HG03175 (cell line): ENCODE results near the gene DNAJC3.

Experiments
- ATAC-seq: cut with Tn5 transposase; IDR thresholded peaks from one replicate; pipeline ENCODE4 v1.9.1; 2021; ENCODE audit warnings: mild to moderate bottlenecking, moderate library complexity; ENCODE audit not compliant: unreplicated experiment

Gene DNAJC3, protein sequence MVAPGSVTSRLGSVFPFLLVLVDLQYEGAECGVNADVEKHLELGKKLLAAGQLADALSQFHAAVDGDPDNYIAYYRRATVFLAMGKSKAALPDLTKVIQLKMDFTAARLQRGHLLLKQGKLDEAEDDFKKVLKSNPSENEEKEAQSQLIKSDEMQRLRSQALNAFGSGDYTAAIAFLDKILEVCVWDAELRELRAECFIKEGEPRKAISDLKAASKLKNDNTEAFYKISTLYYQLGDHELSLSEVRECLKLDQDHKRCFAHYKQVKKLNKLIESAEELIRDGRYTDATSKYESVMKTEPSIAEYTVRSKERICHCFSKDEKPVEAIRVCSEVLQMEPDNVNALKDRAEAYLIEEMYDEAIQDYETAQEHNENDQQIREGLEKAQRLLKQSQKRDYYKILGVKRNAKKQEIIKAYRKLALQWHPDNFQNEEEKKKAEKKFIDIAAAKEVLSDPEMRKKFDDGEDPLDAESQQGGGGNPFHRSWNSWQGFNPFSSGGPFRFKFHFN

GRCh38 chr13:95676762-95677563 is at the start of gene DNAJC3:
TSS of gene DNAJC3 (plus strand) at chr13:95677139. CDS start at chr13:95677256, 117 bp downstream.
- peak; percentile 94 for ATAC-seq

- ATAC-seq = no peak
Observed at GRCh38 chr13:95627590-95627989, 49.3 kb upstream of the DNAJC3 start.

- ATAC-seq = no peak
Observed at GRCh38 chr13:95628488-95628887, 48.5 kb upstream of the DNAJC3 start.

GRCh38 chr13:95629071-95629470 is 47.9 kb upstream of the DNAJC3 start:
- ATAC-seq = no peak

DNA sequence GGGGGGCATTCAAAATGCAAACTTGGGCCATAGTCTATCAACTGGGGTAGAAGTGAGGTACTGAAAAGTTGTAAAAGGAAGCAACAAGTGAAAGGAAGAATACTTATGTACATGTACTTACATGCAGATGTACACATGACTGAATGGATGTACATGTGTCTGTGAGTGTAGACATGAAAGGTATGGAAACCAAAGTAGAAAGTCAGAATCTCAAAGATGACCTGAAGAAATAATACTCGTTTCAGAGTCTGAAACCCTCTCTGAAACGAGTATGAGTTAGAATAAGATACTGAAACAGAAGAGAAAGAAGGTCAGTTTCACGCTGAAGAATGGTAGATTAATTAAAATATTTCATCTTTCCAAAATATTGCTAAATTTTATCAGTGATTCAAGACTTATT is 46.3 kb upstream of the DNAJC3 start:
- ATAC-seq = no peak

- ATAC-seq = no peak
Observed at GRCh38 chr13:95636853-95637252, 40.1 kb upstream of the DNAJC3 start.

DNA sequence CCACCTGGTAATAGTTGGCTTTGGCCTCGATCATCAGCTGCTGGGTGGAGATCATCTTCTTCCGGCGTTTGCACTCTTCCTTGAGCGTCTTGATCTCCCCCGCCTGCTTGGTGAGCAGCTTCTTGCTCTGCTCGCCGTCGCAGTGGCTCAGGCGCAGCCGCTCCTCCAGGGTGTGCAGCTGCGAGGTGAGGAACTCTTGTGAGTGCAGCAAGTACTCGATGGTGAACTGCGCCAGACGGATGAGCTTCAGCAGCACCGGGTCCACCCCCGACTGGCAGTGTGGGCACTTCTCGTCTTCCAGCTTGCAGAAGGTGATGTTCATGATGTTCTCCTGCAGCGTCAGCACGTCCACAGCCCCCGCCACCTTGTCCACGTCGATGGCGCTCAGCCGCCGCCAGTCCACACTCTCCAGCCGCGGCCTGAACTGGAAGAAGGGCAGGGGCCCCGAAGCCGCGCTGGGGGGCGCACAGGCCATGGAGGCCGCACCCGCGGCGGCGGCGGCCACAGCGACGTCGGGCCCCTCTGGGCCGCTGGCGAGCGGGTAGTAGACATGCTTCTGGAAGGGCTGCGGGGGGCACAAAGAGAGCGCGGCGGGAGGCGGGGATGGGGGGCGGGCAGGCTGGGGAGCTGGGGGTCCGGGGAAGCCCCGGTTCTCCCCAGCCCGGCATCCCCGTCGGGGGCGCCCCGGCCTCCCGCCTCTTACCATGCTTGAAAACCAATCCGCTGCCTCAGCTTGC is 35.5 kb upstream of the DNAJC3 start:
- ATAC-seq = no peak

GRCh38 chr13:95642028-95642621 is 34.8 kb upstream of the DNAJC3 start:
- ATAC-seq = no peak

GRCh38 chr13:95642999-95643398 is 33.9 kb upstream of the DNAJC3 start:
- ATAC-seq = no peak

DNA sequence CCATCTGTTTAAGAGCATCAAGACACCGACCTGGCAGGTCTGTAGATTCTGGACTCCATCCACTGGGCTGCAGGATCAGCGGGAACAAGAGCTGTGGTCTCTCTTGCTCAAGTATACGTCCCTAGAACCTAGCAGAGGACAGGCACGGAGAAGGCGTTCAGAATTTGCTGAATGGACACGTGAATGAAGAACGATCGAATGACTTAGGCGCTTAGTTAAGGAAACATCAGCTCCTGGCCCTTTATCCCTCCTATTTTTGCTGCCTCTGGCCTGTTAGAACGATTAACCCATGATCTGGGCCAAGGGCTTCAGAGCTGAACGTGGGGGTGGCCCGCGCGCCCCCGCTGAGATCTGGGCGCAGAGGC is 33.4 kb upstream of the DNAJC3 start:
- no peak for ATAC-seq

DNA sequence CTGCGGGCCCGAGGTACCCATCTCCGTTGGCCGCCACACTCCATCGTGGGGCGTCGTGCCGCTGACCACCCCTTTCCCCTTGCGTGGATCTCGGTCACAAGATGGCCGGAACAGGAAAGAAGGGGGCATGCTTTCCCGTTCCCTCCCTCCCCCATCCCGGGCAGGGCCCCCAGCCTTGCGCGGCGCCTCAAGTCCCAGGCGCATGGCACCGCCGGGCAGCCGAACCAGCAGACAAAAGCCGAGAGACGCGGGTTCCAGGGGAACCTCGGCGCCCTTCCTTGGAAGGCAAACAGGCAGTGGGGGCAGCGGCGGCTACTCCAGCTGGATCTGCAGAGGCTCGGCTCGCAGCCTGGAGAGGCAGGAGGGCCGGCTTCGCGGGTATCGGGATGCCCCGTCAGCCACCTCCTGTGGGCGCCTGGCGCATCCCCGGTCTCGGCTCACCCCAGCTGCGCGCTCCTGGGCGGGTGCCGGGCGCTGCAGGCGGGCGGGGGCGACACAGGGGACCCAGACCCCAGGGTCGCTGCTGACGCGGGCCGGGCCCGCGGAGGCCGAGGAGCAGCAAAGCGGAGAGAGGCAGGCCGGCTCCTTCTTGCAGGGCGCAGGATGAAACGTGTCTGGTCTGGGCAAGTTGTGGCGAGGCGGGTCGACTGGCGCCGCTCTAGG is 32.9 kb upstream of the DNAJC3 start:
- no peak for ATAC-seq

DNA sequence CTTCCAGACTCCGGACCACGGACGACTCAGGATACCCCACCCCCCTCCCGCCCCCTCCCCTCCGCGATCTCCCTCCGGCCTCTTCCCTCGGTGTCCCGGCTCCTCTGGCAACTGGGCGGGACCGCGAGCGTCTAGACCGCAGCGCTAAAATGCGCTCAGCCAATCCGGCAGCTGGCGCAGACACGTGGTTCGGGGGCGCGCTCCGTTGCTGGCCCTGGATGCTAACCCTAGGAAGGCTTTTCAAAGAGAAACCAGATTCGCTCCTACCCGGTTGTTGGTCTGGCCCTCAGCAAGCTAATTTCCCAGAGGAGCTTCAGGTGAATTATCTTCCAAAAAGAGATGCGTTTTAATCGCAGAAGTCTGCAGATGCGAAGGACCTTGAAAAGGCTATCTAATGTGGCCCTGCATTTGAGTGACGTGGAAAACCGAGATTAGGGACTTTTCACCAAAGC is 32.3 kb upstream of the DNAJC3 start, which contains the start of gene DZIP1:
DZIP1 (minus strand) TSS at position 106 of the 452 bp plus-strand sequence. CDS start 2,677 bp downstream, outside the sequence.
- ATAC-seq = no peak

DNA sequence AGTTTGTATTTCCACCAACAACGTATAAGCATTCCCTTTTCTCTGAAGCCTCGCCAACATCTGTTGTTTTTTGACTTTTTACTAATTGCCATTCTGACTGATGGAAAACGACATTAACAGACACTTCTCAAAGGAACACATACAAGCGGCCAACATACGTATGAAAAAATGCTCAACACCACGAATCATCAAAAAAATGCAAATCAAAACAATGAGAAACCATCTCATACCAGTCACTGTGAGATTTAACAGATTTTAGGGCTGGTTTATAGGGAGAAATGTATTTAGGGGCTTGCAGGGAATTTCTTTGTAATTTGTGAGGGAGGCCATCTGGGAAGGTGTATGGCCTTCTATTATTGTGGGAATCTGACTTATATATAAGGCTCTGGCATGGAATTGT is 29.6 kb upstream of the DNAJC3 start:
- ATAC-seq = no peak

DNA sequence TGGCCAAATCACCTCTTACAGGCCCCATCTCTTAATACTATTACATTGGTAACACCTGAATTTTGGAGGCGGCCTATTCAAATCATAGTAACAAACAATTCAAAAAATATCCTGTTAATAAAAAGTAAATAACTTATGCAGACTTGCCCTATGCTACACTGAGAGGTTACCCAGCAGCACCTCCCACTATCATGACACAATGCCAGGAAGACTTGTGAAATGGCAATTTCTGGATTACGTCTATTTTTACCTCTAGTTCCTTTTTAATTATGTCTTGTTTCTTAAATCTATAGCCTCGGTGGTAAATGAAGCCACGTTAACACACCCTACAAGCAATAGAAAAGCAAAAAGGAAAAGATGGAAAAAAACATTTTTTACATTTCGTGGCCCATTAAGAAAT is 26.2 kb upstream of the DNAJC3 start:
- no peak for ATAC-seq

DNA sequence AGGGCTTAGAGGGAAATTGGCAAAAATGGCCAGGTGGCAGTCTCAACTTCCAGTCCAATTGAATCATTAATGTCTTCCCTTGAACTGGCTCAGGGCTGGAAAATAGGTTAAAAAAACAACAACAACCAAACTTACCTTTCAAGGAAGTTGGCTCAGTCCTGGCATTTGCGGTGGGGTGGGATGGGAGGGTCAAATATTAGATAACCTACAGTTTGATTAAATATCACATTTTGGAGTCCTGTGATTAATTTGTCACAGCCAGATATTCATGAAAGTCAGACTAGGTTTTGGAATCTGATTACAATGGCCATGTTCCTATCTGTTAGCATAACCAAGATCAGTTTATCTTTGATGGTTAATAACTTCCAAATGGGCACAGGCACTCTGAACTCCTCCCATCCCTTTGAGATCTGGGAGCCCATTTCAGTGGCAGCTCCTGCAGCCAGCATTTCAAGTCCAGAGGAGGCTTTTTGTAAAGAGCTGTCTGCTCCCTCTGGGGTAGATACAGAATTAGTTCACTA is 24.6 kb upstream of the DNAJC3 start:
- ATAC-seq = no peak

- ATAC-seq = no peak
Observed at GRCh38 chr13:95652821-95653220, 24.1 kb upstream of the DNAJC3 start.

DNA sequence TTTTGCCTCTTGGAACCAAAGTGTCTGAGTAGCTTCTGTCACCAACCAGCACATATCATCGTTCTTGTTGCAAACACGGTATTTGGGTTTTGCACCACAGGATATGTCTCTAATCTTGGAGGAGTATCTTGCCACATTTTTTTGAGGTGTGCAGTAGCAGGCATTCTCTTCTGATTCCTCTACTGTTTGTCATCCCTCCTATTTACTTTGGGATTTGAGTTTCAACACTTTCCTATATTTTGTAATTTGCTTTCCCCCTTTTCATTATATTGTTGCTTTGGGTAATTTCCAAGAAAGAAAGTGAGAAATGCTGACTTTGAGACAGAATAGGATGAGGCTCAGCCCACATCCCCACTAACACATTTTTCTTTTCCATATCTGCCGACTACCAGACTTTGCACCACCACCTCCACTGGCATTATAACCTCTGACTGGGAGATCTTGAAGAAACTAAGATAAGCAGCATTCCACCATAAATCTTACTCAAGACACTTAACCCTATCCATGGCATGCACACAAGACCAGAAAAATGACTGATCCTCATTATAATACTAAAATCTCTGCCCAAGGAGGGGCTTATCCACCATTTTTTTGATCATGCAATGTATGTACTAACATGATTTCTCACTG is 20.4 kb upstream of the DNAJC3 start:
- no peak for ATAC-seq

DNA sequence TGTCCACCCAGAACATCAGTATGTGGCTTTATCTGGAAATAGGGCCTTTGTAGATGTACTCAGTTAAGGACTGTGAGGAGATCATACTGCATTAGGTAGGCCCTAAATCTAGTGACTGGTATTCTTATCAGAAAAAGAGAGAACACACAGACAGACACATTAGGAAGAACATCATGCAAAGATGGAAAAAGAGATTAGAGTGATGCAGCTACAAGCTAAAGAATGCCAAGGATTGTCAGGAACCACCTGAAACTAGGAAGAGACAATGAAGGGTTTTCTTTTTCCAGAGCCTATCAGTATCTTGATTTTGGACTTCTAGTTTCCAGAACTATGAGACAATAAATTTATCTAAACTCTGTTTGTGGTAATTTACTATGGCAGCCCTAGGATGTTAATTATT is 17.4 kb upstream of the DNAJC3 start:
- no peak for ATAC-seq

GRCh38 chr13:95660981-95661581 is 15.9 kb upstream of the DNAJC3 start:
- peak; percentile 60 for ATAC-seq
